Uterus (tissue), 4 donors: Measurements from ENCODE around the gene CHST12. TPM values are rescaled to one million over a fixed set of nuclear protein-coding genes. Genes with fewer than 3 reads are reported as not detected.
"Not testable (repeated sequence)": the region's sequence is repeated elsewhere in the genome, so short reads cannot be mapped to it uniquely, and the experiment has no call there.

ENCODE experiments used
- DNase-seq, 2 donors: peaks; one replicate each; pipeline ENCODE4 v3.0.0-alpha.2; 2019 to 2020
- H3K27ac ChIP-seq, 2 donors: fragments of 200-600 bp; sonication (generic); 1 replicate in 1 of 2; 2 replicates in 1 of 2; pipeline ENCODE4 v1.5.1; 2016 to 2018
- H3K27me3 ChIP-seq, 2 donors: fragments of 200-600 bp; sonication (generic); one replicate each; pipeline ENCODE4 v1.5.1; 2018 to 2019; ENCODE audit warnings: control low read depth in 1 of 2
- H3K36me3 ChIP-seq, 2 donors: fragments of 200-600 bp; sonication (generic); one replicate each; pipeline ENCODE4 v1.5.1; 2019; ENCODE audit warnings: control low read depth in 1 of 2
- H3K4me1 ChIP-seq, 2 donors: fragments of 200-600 bp; sonication (generic); one replicate each; pipeline ENCODE4 v1.5.1; 2018 to 2019; ENCODE audit warnings: control low read depth in 1 of 2
- H3K4me3 ChIP-seq, 2 donors: fragments of 200-600 bp; sonication (generic); 1 replicate in 1 of 2; 2 replicates in 1 of 2; pipeline ENCODE4 v1.5.1; 2018 to 2019; ENCODE audit warnings: mild to moderate bottlenecking in 1 of 2
- H3K9me3 ChIP-seq, 2 donors: fragments of 200-600 bp; sonication (generic); one replicate each; pipeline ENCODE4 v1.5.1; 2019; ENCODE audit warnings: control low read depth in 1 of 2
- POLR2A ChIP-seq, 2 donors: fragments of 450-650 bp; IDR thresholded peaks; one replicate each; pipeline ENCODE4 v1.6.1; 2016; ENCODE audit warnings: antibody characterized with exemption in 2 of 2, mild to moderate bottlenecking in 1 of 2, moderate library complexity in 1 of 2
- intact Hi-C: fragments of 100-400 bp; cut with DNase I; formaldehyde crosslinking; loops from one replicate; pipeline ENCODE4 v1.15.1; 2023; ENCODE audit warnings: low total_unique reads
- total RNA-seq, 4 donors: library from RNA; depleted of rRNA in 3 of 4; stranded (reverse); fragments of >200 nt in 3 of 4; gene quantifications; one replicate each; pipeline versions ENCODE4 v1.1.0 to v1.2.4, GENCODE V29; 2014 to 2023
- TF ChIP-seq, protein P1 (sequence below), 4 experiments: fragments of 200-600 bp in 2 of 4; fragments of 450-650 bp in 2 of 4; sonication (generic) in 2 of 4; IDR thresholded peaks; one replicate each; pipeline ENCODE4 v1.5.1; 2016 to 2019; ENCODE audit warnings: antibody characterized with exemption in 4 of 4, mild to moderate bottlenecking in 2 of 4, moderate library complexity in 1 of 4
- donor health status: DM: yes; HTN: yes; CAD: no.

CHST12 gene
- total RNA-seq, 4 donors from 2014 or later: 5.6 to 30.5 (median 8.3) TPM

DNA sequence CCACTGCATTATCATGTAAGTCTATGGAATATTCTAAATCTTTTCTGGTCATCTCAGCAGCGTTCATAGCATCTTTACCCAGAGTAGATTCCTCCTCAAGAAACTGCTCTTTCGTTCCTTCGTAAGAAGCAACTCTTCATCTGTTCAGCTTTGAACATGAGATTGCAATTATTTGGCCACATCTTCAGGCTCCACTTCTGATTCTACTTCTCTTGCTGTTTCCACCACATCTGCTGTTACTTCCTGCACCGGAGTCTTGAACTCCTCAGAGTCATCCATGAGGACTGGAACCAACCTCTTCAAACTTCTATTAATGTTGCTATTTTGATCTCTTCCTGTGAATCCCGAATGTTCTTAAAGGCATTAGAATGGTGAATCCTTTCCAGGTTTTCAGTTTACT lies 12.7 kb downstream of the CHST12 start:
- TF ChIP-seq, protein P1, sequence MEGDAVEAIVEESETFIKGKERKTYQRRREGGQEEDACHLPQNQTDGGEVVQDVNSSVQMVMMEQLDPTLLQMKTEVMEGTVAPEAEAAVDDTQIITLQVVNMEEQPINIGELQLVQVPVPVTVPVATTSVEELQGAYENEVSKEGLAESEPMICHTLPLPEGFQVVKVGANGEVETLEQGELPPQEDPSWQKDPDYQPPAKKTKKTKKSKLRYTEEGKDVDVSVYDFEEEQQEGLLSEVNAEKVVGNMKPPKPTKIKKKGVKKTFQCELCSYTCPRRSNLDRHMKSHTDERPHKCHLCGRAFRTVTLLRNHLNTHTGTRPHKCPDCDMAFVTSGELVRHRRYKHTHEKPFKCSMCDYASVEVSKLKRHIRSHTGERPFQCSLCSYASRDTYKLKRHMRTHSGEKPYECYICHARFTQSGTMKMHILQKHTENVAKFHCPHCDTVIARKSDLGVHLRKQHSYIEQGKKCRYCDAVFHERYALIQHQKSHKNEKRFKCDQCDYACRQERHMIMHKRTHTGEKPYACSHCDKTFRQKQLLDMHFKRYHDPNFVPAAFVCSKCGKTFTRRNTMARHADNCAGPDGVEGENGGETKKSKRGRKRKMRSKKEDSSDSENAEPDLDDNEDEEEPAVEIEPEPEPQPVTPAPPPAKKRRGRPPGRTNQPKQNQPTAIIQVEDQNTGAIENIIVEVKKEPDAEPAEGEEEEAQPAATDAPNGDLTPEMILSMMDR (IDR thresholded peaks at IDR 0.05): no peak
- no peak for TF ChIP-seq POLR2A (IDR thresholded peaks at IDR 0.05)
- DNase-seq: no peak
- Histone ChIP-seq H3K27ac (no peak overlapping the region), H3K4me3 (no peak overlapping the region), H3K36me3 (no peaks in the 10 kb centered on the region), H3K9me3 (no peaks in the 10 kb centered on the region), H3K27me3 (no peaks in the 10 kb centered on the region), H3K4me1 (peaks cover 0 to 4% of the 10 kb centered on the region in 2 donors)
- intact Hi-C loops: no loop called here

DNA sequence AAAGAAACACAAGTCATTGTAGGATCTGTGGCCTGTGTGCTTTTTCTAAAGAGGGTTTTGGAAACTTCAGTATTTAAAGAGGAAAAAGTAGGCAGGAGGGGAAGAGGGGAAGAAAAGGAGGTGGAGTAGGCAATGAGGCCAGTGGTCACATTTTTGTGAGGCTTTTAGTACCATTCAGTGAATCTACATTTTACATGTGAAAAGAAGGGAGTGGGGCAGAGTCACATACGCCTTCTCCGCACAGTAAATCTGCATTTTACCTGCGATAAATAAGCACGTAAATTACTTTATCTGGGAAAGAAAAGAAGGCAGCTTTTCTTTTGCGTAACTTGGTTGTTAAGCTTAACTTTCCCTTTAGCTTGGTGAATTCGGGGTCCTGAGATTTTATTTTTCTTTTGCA lies 13.2 kb downstream of the CHST12 start:
- no peak overlapping the region for H3K27ac ChIP-seq
- H3K4me3 ChIP-seq: no peak overlapping the region
- H3K27me3 ChIP-seq: no peaks in the 10 kb centered on the region
- no peaks in the 10 kb centered on the region for H3K36me3 ChIP-seq
- intact Hi-C loops: no loop called here
- H3K4me1 ChIP-seq: peaks cover 0 to 4% of the 10 kb centered on the region in 2 donors
- TF ChIP-seq, protein P1 (IDR thresholded peaks at IDR 0.05): no peak
- TF ChIP-seq POLR2A (IDR thresholded peaks at IDR 0.05): no peak
- no peak for DNase-seq
- no peaks in the 10 kb centered on the region for H3K9me3 ChIP-seq

GRCh38 chr7:2417178-2417577 lies 13.8 kb downstream of the CHST12 start:
- DNase-seq, intact Hi-C loops, H3K4me1 ChIP-seq, H3K9me3 ChIP-seq, H3K27ac ChIP-seq, H3K36me3 ChIP-seq, H3K4me3 ChIP-seq, H3K27me3 ChIP-seq: not testable (repeated sequence)

- peaks cover 0 to 4% of the 10 kb centered on the region in 2 donors for H3K4me1 ChIP-seq
- H3K27me3 ChIP-seq: no peaks in the 10 kb centered on the region
- H3K9me3 ChIP-seq: no peaks in the 10 kb centered on the region
- H3K27ac ChIP-seq: no peak overlapping the region
- no peak for TF ChIP-seq POLR2A (IDR thresholded peaks at IDR 0.05)
- TF ChIP-seq, protein P1 (IDR thresholded peaks at IDR 0.05): no peak
- no peak for DNase-seq
- intact Hi-C loops: no loop called here
- no peak overlapping the region for H3K4me3 ChIP-seq
- H3K36me3 ChIP-seq: no peaks in the 10 kb centered on the region
These were observed 14.6 kb downstream of the CHST12 start for GRCh38 chr7:2417981-2418481.

- Histone ChIP-seq H3K27me3 (no peaks in the 10 kb centered on the region), H3K4me3 (no peak overlapping the region), H3K27ac (no peak overlapping the region), H3K9me3 (no peaks in the 10 kb centered on the region), H3K36me3 (no peaks in the 10 kb centered on the region), H3K4me1 (no peaks in the 10 kb centered on the region)
- TF ChIP-seq, protein P1 (IDR thresholded peaks at IDR 0.05): no peak
- TF ChIP-seq POLR2A (IDR thresholded peaks at IDR 0.05): no peak
- no peak for DNase-seq
- intact Hi-C loops: no loop called here
These were observed 17.0 kb downstream of the CHST12 start for GRCh38 chr7:2420216-2420933.
